Gastrocnemius medialis (tissue), 4 donors: ENCODE data around the gene CACNA1D. TPM values are rescaled to one million over a fixed set of nuclear protein-coding genes. Genes with fewer than 3 reads are reported as not detected.

Source experiments
- ATAC-seq, 2 donors: fragments of 150-250 bp; one replicate each; pipeline ENCODE4 v1.9.1; 2016
- DNase-seq, 2 donors: peaks; one replicate each; pipeline ENCODE4 v3.0.0-alpha.2; 2019
- H3K27ac ChIP-seq, 4 donors: fragments of 200-600 bp; sonication (generic); 1 replicate in 1 of 4; 2 replicates in 3 of 4; pipeline ENCODE4 v1.5.1; 2016 to 2018; ENCODE audit warnings: mild to moderate bottlenecking in 2 of 4, moderate library complexity in 1 of 4
- H3K27me3 ChIP-seq, 3 donors: fragments of 200-600 bp; sonication (generic) in 2 of 3; 1 replicate in 1 of 3; 2 replicates in 2 of 3; pipeline versions ENCODE4 v1.5.1 to v1.6.0; 2016 to 2019; ENCODE audit warnings: mild to moderate bottlenecking in 1 of 3, moderate library complexity in 1 of 3
- H3K36me3 ChIP-seq, 2 donors: fragments of 200-600 bp; sonication (generic) in 1 of 2; one replicate each; pipeline ENCODE4 v1.5.1; 2017 to 2018
- H3K4me1 ChIP-seq, 2 donors: fragments of 200-600 bp; sonication (generic) in 1 of 2; one replicate each; pipeline ENCODE4 v1.5.1; 2016 to 2017; ENCODE audit warnings: mild to moderate bottlenecking in 2 of 2
- H3K4me3 ChIP-seq, 4 donors: fragments of 200-600 bp; sonication (generic) in 3 of 4; 1 replicate in 1 of 4; 2 replicates in 3 of 4; pipeline ENCODE4 v1.5.1; 2016 to 2019; ENCODE audit warnings: mild to moderate bottlenecking in 2 of 4
- H3K9me3 ChIP-seq, 3 donors: fragments of 200-600 bp; sonication (generic) in 2 of 3; 1 replicate in 1 of 3; 2 replicates in 2 of 3; pipeline ENCODE4 v1.5.1; 2016 to 2019
- POLR2A ChIP-seq, 2 donors: fragments of 450-650 bp; IDR thresholded peaks; one replicate each; pipeline ENCODE4 v1.6.1; 2017; ENCODE audit warnings: antibody characterized with exemption in 2 of 2, mild to moderate bottlenecking in 2 of 2, moderate library complexity in 2 of 2
- in situ Hi-C, 4 donors: fragments of 200-750 bp; cut with MboI; loops; one replicate each; pipeline versions ENCODE4 v1.15.0 to v1.8.0; 2017; ENCODE audit warnings: low sequenced_read_pairs in 4 of 4
- intact Hi-C: fragments of 100-400 bp; cut with DNase I; formaldehyde crosslinking; loops from one replicate; pipeline ENCODE4 v1.15.1; 2023; ENCODE audit warnings: low total_unique reads
- total RNA-seq, 4 donors: library from RNA; depleted of rRNA; stranded (reverse); fragments of >200 nt; gene quantifications; one replicate each; pipeline versions ENCODE4 v1.1.0 to v1.2.3, GENCODE V29; 2016
- TF ChIP-seq, protein P1 (sequence below), 5 experiments: fragments of 450-650 bp in 3 of 5; fragments of 200-600 bp in 2 of 5; sonication (generic) in 2 of 5; IDR thresholded peaks in 4 of 5; conservative IDR thresholded peaks in 1 of 5; 1 replicate in 4 of 5; 2 replicates in 1 of 5; pipeline ENCODE4 v1.5.1; 2016 to 2019; ENCODE audit warnings: antibody characterized with exemption in 5 of 5, mild to moderate bottlenecking in 3 of 5, moderate library complexity in 3 of 5

Gene CACNA1D
- total RNA-seq, 4 donors from 2014 or later = 0.18 to 0.34 TPM; not detected in 2

DNA sequence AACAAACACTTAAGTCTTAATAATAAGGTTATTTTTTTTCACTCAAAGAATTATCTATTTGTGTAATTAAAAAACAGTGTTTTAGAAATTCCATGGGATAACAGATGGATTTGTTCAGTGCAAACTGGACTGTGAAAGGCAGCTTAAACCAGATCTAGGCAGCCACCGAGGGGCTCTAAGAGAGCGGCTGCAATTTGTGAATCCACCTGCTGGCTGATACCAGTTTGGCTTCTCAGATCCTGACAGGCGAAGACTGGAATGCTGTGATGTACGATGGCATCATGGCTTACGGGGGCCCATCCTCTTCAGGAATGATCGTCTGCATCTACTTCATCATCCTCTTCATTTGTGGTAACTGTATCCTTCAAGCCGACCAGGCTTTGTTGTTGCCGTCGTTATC lies 232.2 kb downstream of the CACNA1D start:
- no peak for DNase-seq
- Histone ChIP-seq H3K27me3 (peaks cover 0 to 5% (median 5%) of the 10 kb centered on the region in 3 donors), H3K4me1 (peaks cover 4 to 7% of the 10 kb centered on the region in 2 donors), H3K4me3 (no peak overlapping the region), H3K36me3 (no peaks in the 10 kb centered on the region), H3K27ac (no peak overlapping the region), H3K9me3 (no peaks in the 10 kb centered on the region)
- intact Hi-C loops (no loop called here), in situ Hi-C loops (no loop called here)
- no peak for ATAC-seq
- TF ChIP-seq, protein P1, sequence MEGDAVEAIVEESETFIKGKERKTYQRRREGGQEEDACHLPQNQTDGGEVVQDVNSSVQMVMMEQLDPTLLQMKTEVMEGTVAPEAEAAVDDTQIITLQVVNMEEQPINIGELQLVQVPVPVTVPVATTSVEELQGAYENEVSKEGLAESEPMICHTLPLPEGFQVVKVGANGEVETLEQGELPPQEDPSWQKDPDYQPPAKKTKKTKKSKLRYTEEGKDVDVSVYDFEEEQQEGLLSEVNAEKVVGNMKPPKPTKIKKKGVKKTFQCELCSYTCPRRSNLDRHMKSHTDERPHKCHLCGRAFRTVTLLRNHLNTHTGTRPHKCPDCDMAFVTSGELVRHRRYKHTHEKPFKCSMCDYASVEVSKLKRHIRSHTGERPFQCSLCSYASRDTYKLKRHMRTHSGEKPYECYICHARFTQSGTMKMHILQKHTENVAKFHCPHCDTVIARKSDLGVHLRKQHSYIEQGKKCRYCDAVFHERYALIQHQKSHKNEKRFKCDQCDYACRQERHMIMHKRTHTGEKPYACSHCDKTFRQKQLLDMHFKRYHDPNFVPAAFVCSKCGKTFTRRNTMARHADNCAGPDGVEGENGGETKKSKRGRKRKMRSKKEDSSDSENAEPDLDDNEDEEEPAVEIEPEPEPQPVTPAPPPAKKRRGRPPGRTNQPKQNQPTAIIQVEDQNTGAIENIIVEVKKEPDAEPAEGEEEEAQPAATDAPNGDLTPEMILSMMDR (IDR thresholded peaks at IDR 0.05 in 4 of 5, conservative IDR thresholded peaks at IDR 0.05 in 1 of 5) = no peak
- TF ChIP-seq POLR2A (IDR thresholded peaks at IDR 0.05) = no peak

GRCh38 chr3:53728606-53729005 lies 234.2 kb downstream of the CACNA1D start:
- no peak for ATAC-seq
- Histone ChIP-seq H3K36me3 (no peaks in the 10 kb centered on the region), H3K4me1 (peaks cover 4 to 7% of the 10 kb centered on the region in 2 donors), H3K9me3 (no peaks in the 10 kb centered on the region), H3K4me3 (no peak overlapping the region), H3K27ac (no peak overlapping the region), H3K27me3 (peaks cover 0 to 5% (median 5%) of the 10 kb centered on the region in 3 donors)
- in situ Hi-C loops = no loop called here
- intact Hi-C loops = no loop called here
- no peak for DNase-seq
- TF ChIP-seq, protein P1 (IDR thresholded peaks at IDR 0.05 in 4 of 5, conservative IDR thresholded peaks at IDR 0.05 in 1 of 5) = no peak
- TF ChIP-seq POLR2A (IDR thresholded peaks at IDR 0.05) = no peak

DNA sequence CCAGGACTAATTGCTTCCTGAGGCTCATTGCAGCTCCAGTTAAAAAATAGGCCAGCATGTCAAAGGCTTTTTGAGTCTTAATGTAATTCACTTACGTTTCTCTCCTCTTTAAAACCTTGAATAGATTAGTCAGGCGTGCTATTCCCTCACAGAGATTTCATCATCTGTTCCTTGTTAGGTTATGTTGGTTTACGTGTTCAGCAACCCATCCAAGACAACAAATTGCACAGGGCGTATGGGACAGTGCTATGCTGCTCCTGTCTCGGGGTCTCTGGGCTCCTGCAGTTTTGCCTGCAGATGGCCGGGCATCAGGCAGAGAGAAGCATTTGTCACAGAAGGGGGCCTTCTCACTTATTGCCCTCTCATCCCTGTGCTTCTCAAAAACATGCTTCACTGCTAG lies 234.7 kb downstream of the CACNA1D start:
- Histone ChIP-seq H3K4me1 (peaks cover 4 to 7% of the 10 kb centered on the region in 2 donors), H3K4me3 (no peak overlapping the region), H3K9me3 (no peaks in the 10 kb centered on the region), H3K36me3 (no peaks in the 10 kb centered on the region), H3K27me3 (peaks cover 0 to 5% (median 5%) of the 10 kb centered on the region in 3 donors), H3K27ac (no peak overlapping the region)
- no peak for DNase-seq
- in situ Hi-C loops (no loop called here), intact Hi-C loops (no loop called here)
- no peak for ATAC-seq
- no peak for TF ChIP-seq POLR2A (IDR thresholded peaks at IDR 0.05)
- TF ChIP-seq, protein P1 (IDR thresholded peaks at IDR 0.05 in 4 of 5, conservative IDR thresholded peaks at IDR 0.05 in 1 of 5) = no peak

GRCh38 chr3:53729618-53730017 lies 235.2 kb downstream of the CACNA1D start:
- TF ChIP-seq POLR2A (IDR thresholded peaks at IDR 0.05) = no peak
- TF ChIP-seq, protein P1 (IDR thresholded peaks at IDR 0.05 in 4 of 5, conservative IDR thresholded peaks at IDR 0.05 in 1 of 5) = no peak
- Histone ChIP-seq H3K4me1 (peaks cover 4 to 7% of the 10 kb centered on the region in 2 donors), H3K4me3 (no peak overlapping the region), H3K27me3 (peaks cover 0 to 5% (median 5%) of the 10 kb centered on the region in 3 donors), H3K9me3 (no peaks in the 10 kb centered on the region), H3K27ac (no peak overlapping the region), H3K36me3 (no peaks in the 10 kb centered on the region)
- intact Hi-C loops (no loop called here), in situ Hi-C loops (no loop called here)
- ATAC-seq = no peak
- DNase-seq = no peak

DNA sequence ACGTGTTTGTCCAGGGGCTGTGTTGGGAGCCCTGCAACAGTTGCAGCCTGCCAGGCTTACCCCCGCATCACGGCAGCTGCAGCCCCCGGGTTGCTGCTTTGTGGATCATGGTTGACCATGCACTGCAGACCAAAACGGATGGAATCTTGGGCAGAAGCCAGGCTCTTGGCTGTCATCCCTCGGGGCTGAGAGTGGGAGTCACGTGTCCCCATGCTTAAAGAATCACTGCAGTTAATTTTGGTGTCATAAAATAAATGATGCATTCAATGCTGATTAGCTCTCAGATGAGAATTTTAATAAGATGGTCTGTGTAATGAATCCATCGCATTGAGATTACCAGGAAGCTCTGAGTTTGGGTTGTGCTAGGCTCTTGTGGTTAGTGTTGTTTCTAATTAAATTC lies 236.2 kb downstream of the CACNA1D start:
- in situ Hi-C loops = no loop called here
- DNase-seq = no peak
- Histone ChIP-seq H3K9me3 (no peaks in the 10 kb centered on the region), H3K27ac (no peak overlapping the region), H3K36me3 (no peaks in the 10 kb centered on the region), H3K4me3 (no peak overlapping the region), H3K4me1 (peaks cover 4 to 7% of the 10 kb centered on the region in 2 donors), H3K27me3 (peaks cover 0 to 3% (median 0%) of the 10 kb centered on the region in 3 donors)
- no peak for TF ChIP-seq POLR2A (IDR thresholded peaks at IDR 0.05)
- TF ChIP-seq, protein P1 (IDR thresholded peaks at IDR 0.05 in 4 of 5, conservative IDR thresholded peaks at IDR 0.05 in 1 of 5) = no peak
- intact Hi-C loops = no loop called here
- ATAC-seq = no peak
